Myometrial cell (primary cell): Measurements from ENCODE around the gene MRAS. TPM values are rescaled to one million over a fixed set of nuclear protein-coding genes. Genes with fewer than 3 reads are reported as not detected.

Source experiments
- total RNA-seq: library from RNA; depleted of rRNA; stranded (reverse); fragments of >200 nt; gene quantifications from 2 replicates; pipeline ENCODE4 v1.2.3, GENCODE V29; 2015

The MRAS gene
- total RNA-seq: 22.2 and 27.6 TPM in 2 replicates

GRCh38 chr3:138347960-138348753 lies at the start of gene MRAS:
Gene MRAS, plus strand, starts transcription at chr3:138348579. Its CDS starts 24,305 bp downstream, at chr3:138372884.

GRCh38 chr3:138329127-138329983 lies 19.0 kb upstream of the MRAS start, which contains the start of gene NME9:
Gene NME9, minus strand, starts transcription at chr3:138329851. Its CDS starts 516 bp downstream, at chr3:138329335.

GRCh38 chr3:138434276-138434874 lies 86.0 kb downstream of the MRAS start, which contains the start of gene ESYT3:
Gene ESYT3, plus strand, starts transcription at chr3:138434616. Its CDS starts 183 bp downstream, at chr3:138434799.

Other genes starting within 250 kb of the MRAS start
- gene DZIP1L, start 233.0 kb upstream of the MRAS start, total RNA-seq: 8.5 and 13.8 TPM in 2 replicates
- not detected in 2 replicates for gene A4GNT, start 216.2 kb upstream of the MRAS start, total RNA-seq
- gene DBR1, start 173.7 kb upstream of the MRAS start, total RNA-seq: 13.8 and 15.8 TPM in 2 replicates
- 37.8 and 41.8 TPM in 2 replicates for gene ARMC8, start 161.3 kb upstream of the MRAS start, total RNA-seq
- not detected in 2 replicates for gene NME9, start 18.7 kb upstream of the MRAS start, total RNA-seq
- under 0.01 and 0.58 TPM in 2 replicates for gene ESYT3, start 86.0 kb downstream of the MRAS start, total RNA-seq
- 28.5 and 28.7 TPM in 2 replicates for gene CEP70, start 245.7 kb downstream of the MRAS start, total RNA-seq